LNCaP clone FGC (cell line): ENCODE results near the gene ABCG5.

Source experiments
- DNase-seq: peaks from one replicate; pipeline ENCODE4 v3.0.0-alpha.2; 2011; ENCODE audit warnings: low read depth
- H3K4me3 ChIP-seq: 2 replicates; pipeline ENCODE4 v1.5.1; 2011; ENCODE audit warnings: mild to moderate bottlenecking, low read depth, low read length, control low read depth
- CTCF ChIP-seq: IDR thresholded peaks from 2 replicates; pipeline ENCODE4 v1.5.1; 2012; ENCODE audit warnings: mild to moderate bottlenecking; ENCODE audit not compliant: control insufficient read depth, insufficient read depth; ENCODE audit errors: extremely low read depth

ABCG5 gene

GRCh38 chr2:43823751-43824150 is 14.9 kb downstream of the ABCG5 start:
- no peak for DNase-seq
- no peak overlapping the region for H3K4me3 ChIP-seq
- TF ChIP-seq CTCF: no peak

- H3K4me3 ChIP-seq: no peak overlapping the region
- DNase-seq: no peak
- no peak for TF ChIP-seq CTCF
Measured at GRCh38 chr2:43822839-43823238, 15.8 kb downstream of the ABCG5 start.

GRCh38 chr2:43819491-43820163 is 19.0 kb downstream of the ABCG5 start:
- H3K4me3 ChIP-seq: no peak overlapping the region
- DNase-seq: no peak
- TF ChIP-seq CTCF: no peak

- no peak for DNase-seq
- H3K4me3 ChIP-seq: no peak overlapping the region
- no peak for TF ChIP-seq CTCF
Measured at GRCh38 chr2:43818761-43819160, 19.9 kb downstream of the ABCG5 start.

GRCh38 chr2:43814711-43815110 is 23.9 kb downstream of the ABCG5 start:
- no peak for TF ChIP-seq CTCF
- H3K4me3 ChIP-seq: no peak overlapping the region
- DNase-seq: no peak

- TF ChIP-seq CTCF: no peak
- H3K4me3 ChIP-seq: no peak overlapping the region
- DNase-seq: no peak
Measured at GRCh38 chr2:43812947-43813346, 25.7 kb downstream of the ABCG5 start.

GRCh38 chr2:43812006-43812405 is 26.6 kb downstream of the ABCG5 start:
- TF ChIP-seq CTCF: no peak
- no peak for DNase-seq
- no peak overlapping the region for H3K4me3 ChIP-seq
